GM19397 (cell line): Measurements from ENCODE around the gene SLC35B4.

Source experiments
- ATAC-seq: cut with Tn5 transposase; IDR thresholded peaks from one replicate; pipeline ENCODE4 v1.9.1; 2021; ENCODE audit warnings: mild to moderate bottlenecking, moderate library complexity; ENCODE audit not compliant: unreplicated experiment

Gene SLC35B4

DNA sequence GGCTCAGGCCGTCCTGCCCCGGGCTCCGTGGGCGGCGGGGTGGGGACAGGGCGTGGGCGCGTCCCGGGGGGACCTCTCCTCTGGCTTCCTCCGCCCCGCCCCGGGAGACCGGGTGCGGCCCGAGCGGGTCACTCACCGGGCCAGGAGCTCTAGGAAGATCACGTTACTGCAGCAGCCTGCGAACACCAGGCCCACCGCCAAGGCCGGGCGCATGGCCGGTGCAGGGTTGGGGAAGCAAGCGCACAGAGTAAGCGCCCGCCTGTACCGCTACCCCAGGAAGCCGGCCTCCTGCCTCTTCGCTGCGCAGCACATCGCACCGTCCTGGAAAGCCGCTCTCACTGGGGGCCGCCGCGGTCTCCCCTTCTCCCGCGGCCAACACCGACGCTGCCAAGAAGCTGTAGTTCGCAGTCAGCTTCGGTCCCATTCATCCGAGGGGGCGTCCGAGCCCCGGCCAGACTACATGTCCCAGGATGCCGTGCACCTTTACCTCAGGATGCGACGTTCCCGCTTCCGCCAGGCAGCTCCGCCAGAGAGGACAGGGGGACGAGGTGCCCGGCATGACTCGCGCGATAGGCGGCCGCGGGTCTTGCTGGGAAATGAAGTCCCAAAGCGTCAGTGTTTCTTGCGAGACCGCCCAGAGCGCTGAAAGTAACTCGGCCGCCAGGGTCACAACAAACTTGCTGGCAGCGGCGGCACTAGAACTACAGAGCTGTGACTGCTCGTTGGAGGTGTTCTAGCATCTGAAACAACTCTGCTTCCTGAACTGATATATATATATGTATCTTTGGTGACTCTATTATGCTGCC, at the start of gene SLC35B4:
Gene SLC35B4, minus strand, starts transcription at position 392 of the 806 bp plus-strand sequence. Its CDS starts 179 bp downstream, at position 213.
- ATAC-seq = peak; percentile 99

DNA sequence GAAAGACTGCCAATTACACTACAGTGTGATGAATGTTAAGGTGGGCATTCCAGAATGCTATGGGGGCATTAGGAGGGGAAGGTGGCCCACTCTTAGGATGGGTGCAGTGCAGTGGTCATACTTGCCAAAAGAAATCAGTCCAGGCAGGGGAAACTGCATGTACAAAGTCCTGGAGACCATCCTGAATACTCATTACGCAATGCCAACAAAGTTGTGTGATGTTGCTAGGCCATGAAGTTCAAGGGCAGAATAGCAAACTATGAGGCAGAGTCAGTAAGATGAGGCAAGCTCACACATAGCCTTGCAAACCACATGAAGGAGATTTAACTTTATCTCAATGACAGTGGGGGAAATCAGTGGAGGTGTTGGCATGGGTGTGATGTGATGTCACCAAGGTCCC, 49.8 kb upstream of the SLC35B4 start:
- ATAC-seq = no peak

DNA sequence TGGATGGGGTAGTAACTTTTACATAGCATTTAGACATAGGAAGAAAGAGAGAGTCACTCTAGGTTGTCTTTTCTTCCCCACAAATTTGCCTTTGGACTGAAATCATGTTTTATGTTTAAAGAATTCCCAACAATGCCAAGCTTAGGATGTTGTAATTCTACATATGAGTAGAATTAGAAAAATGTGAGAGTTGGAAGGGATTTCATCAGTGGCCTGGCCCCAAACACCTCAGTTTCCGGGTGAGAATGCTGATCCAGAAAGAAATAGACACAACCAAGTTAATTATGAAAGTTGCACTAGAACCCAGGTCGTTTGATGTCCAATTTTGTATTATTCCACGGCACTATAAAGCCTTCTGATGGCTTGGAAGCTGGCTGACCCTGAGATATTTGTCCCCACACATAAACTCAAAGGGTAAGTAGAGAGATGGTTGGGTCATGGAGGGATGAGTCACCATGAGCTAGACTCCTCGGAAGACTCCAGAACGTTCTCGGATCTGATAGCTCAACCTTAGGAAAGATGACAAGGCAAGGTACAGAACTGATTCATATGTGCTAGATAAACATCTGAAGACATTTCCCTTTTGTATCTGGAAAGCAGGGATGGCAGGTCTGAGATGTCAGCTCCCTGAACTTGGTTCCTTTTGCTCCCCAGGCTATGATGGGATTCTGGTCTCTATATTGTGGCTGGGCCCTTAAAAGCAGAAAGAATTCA, 48.8 kb upstream of the SLC35B4 start:
- ATAC-seq = no peak

DNA sequence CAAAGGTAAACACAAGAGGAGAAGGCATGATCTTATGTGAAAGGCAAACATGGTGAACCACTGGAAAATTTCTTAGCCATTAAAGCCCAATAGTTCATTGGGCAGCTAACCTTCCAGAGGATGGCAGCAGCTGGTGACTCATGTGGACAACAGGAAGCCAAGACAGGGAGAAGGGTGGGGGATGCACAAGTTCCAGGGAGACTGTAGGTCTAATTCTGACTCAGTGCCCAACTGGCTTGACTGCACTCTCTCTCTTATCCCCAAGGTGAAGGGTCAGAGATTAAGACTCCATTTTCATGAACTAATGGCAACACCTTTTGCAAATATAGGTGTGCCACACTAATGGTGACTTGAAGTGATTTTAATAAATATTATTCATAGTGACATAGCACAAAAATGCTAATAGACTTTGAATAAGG, 47.9 kb upstream of the SLC35B4 start:
- ATAC-seq = no peak

DNA sequence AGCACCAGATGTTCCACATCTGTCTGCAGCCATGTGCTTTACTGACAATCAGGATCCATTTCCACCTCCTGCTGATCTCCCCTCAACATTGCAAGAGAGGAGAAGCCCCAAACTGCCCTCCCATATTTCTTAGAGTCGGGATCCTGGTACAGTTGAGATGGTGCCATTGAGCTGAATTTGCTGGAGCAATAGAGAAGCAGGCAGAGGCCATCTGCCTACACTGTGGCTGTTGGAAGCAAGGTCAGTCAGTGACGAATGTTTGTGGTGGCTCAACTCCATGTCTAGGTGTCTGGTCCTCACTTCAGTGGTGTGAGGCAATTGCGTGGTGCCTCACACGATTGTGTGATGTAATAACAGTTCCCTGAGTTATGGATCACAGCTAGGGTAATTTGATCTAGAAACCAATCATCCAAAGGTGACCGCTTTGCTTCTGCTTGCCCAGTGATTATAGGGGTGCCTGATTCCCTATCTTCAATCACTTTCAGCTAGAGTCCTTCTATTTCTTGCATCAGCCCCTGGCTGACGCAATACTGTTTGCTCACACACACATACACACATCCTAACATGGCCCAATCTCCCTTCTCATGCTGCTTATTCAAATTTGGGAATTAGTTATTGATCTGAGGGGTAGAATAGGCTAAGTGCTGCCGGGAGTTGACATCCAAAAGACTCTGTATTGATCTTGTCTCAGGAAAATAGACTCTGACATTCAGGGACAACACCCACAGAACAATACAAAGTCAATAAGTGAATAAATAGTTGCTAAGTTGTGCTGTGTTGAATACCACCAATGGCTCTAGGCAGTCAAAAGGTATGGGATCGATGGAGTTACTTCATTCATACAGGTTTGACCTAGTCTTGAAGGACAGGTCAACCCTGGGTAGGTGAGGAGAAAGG, 46.1 kb upstream of the SLC35B4 start:
- ATAC-seq = no peak

- no peak for ATAC-seq
Measured at GRCh38 chr7:134359787-134360432, 43.2 kb upstream of the SLC35B4 start.

GRCh38 chr7:134357486-134357885, 40.8 kb upstream of the SLC35B4 start:
- ATAC-seq = no peak

DNA sequence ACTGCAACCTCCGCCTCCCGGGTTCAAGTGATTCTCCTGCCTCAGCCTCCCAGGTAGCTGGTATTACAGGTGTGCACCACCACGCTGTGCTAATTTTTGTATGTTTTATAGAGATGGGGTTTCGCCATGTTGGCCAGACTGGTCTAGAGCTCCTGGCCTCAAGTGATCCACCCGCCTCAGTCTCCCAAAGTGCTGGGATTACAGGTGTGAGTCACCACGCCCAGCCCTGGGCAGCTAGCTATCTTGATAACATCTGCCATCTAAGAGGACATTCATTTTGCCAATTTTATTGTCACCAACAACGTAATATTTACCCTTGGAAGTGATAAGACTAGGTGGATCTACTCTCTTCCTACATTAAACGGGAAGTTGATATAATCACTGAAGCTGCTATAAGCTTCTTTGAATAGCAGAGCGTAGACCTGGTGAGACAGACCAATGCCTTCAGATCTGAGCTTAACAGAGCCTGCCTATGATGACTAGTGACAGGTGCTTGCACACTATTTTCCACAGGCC, 39.7 kb upstream of the SLC35B4 start:
- no peak for ATAC-seq

DNA sequence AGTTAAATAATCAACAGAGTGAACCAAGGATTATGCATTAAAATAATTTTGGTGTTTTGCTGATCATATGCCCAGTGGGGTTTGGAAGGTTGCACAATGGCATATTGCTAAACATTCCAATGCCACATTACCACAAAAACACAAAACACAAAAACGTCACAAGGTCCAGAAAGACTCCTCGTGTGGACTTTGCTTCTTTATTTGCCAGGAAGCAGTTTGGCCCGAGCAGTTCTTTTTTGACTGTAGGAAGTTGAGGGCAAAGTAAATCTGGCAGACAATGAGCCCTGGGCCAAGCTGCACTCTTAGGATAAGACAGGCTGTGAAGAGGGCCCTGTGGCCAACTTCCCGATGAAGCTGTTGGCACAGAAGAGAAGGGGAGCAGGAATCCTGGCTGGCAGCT, 39.2 kb upstream of the SLC35B4 start:
- no peak for ATAC-seq

DNA sequence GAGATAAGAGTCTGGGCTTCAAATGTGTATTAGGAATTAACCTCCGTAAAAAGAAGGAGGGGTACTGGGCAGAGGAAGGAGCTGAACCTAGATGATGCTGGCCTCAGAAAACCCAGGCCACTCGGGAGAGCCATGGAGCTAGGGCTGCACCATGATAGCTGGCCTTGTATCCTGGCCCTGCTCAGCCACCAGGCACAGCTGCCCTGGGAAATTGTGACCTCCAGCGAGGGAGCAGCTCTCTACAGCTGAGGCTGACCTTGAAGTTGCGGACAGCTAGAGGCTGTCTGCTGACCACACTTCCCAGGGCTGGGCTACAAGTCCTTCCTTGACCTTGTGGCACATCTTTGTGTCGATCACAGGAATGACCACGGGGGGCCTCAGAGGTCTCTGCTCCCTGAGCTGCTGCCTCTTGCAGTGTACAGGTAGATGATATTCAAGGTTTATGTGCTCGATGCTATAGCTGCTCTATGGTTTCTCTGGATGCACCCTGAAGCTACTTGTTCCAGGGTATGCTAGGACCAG, 38.3 kb upstream of the SLC35B4 start:
- ATAC-seq = no peak

DNA sequence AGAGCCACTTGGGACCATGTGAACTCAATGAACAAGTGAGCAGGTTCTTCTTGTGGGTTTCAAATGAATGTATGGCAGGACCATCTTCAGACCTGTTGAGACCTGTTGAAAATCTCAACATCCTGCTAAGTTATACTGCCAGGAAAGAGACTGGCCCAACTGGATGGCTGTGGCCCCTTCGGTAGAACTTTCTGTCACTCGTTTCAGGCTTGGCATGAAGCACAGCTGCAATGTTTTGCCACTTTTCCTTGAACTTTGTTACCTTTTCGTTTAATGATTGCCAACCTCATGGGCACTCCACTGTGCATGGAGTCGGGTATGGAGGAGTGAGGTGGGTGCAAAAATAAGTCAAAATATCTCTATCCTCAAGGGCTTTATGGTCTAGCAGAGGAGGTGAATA, 36.7 kb upstream of the SLC35B4 start:
- no peak for ATAC-seq

- ATAC-seq = no peak
Measured at GRCh38 chr7:134351424-134351823, 34.7 kb upstream of the SLC35B4 start.

- ATAC-seq = no peak
Measured at GRCh38 chr7:134350709-134351108, 34.0 kb upstream of the SLC35B4 start.

- no peak for ATAC-seq
Measured at GRCh38 chr7:134347567-134347966, 30.8 kb upstream of the SLC35B4 start.

DNA sequence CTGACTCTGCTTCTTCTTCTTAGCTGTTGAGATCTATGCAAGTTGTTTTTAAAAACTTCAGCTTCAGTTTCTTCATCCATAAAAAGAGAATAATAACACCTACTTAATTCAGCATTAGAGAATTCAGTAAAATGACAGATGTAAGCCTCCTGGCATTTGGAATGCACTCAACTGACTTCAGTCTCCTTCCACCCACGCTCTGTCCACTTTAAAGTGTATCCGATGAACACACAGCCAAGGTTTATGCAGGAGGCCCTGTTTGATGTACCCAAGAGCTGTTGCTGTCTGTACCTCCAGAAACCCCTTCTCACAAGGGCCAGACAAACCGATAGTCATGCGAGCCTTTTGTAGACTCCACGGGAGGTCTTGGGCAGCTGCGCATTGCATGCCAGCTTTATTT, 27.1 kb upstream of the SLC35B4 start:
- no peak for ATAC-seq

DNA sequence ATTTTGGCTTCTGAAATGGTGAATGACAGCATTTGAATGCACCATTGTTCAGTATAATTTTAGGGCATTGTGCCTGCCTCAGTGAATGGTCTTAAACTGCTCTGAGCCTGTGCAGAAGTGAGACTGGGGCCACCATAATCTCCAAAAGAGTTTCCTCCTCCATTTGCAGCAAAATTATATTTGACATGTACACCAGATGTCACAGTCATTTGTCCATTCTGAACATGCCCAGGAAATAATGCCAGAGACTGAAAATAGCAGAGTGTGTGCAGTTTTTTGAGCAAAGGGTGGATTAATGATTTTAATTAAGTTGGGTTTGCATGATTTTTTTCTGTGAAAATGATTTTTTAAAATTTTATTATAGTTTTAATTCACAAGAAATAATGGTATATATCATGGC, 26.4 kb upstream of the SLC35B4 start:
- no peak for ATAC-seq

- ATAC-seq = no peak
Measured at GRCh38 chr7:134339475-134339874, 22.7 kb upstream of the SLC35B4 start.

DNA sequence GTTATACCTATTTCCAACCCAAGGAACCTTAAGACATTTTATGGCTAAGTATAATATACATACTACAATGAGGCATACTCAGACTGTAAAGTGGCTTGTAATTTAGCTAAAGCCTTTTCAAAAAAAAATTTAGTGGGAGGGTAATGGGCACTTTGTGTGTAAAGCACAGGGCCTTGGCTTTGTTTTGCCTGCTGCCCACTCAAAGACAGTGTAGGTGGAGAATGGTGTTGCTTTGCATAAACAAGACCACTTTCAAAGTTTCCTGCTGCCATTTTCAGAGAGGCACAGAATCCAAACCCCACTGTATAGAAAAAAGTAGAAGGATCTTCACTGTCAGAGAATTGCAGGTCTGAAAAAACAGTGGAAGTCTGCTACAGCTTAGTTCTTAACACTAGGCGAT, 21.2 kb upstream of the SLC35B4 start:
- ATAC-seq = no peak

DNA sequence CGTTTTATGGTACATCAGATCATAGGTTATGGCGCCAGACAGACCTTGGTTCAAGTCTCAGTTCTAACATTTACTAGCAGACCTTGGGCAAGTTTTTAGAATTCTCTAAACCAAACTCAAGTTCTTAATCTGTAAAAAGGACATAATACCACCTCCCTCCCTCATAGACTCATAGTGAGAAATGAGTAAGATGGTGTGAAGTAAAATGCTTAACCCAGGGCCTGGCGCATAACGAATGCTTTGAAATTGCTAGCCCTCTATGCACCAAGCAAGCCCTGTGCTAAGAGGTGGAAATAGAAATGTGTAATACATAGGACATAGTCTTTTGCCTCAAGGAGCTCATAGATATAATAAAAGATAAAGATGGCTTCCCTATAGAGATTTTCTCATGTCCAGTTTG, 17.7 kb upstream of the SLC35B4 start:
- no peak for ATAC-seq

GRCh38 chr7:134333943-134334342, 17.2 kb upstream of the SLC35B4 start:
- no peak for ATAC-seq
